Measurements from ENCODE around the gene RBM22.

DNA sequence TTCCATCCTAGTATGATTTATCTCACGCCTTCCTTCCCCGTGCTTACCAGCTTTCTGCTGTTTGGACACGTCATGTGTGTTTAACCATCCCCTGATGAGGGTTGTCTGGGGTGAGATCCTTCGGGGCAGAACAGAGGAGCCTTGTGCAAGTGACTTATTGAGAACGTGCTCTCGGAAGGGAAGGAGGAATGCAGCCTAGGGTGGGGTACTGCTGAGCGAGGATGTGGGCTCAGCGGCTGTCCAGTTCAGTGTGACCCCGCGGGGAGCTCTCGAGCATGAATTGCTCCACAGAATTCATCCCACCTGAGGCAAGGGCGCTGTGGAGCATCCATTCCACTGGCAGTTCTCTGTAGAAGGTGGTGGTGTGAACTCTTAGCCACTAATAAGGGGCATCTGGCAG lies 35.8 kb downstream of the RBM22 start:
- TF ChIP-seq EZH2phosphoT487 (IDR thresholded peaks at IDR 0.05; ENCODE audit: borderline replicate concordance, low read length) (no peak), EZH2 (IDR thresholded peaks at IDR 0.05; ENCODE audit: low read length, unreplicated experiment) (no peak)
- TF ChIP-seq, protein P1, sequence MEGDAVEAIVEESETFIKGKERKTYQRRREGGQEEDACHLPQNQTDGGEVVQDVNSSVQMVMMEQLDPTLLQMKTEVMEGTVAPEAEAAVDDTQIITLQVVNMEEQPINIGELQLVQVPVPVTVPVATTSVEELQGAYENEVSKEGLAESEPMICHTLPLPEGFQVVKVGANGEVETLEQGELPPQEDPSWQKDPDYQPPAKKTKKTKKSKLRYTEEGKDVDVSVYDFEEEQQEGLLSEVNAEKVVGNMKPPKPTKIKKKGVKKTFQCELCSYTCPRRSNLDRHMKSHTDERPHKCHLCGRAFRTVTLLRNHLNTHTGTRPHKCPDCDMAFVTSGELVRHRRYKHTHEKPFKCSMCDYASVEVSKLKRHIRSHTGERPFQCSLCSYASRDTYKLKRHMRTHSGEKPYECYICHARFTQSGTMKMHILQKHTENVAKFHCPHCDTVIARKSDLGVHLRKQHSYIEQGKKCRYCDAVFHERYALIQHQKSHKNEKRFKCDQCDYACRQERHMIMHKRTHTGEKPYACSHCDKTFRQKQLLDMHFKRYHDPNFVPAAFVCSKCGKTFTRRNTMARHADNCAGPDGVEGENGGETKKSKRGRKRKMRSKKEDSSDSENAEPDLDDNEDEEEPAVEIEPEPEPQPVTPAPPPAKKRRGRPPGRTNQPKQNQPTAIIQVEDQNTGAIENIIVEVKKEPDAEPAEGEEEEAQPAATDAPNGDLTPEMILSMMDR (conservative IDR thresholded peaks at IDR 0.05; ENCODE audit: low read depth, low read length): no peak

Measured in PC-3 (cell line).